Tibial nerve (tissue), 4 donors: ENCODE measurements around the gene GALNT6. TPM values are rescaled to one million over a fixed set of nuclear protein-coding genes. Genes with fewer than 3 reads are reported as not detected.

Experiments used
- DNase-seq, 2 donors: peaks; one replicate each; pipeline ENCODE4 v3.0.0-alpha.2; 2019; ENCODE audit warnings: low spot score in 2 of 2
- H3K27ac ChIP-seq, 4 donors: fragments of 200-600 bp; sonication (generic) in 3 of 4; one replicate each; pipeline ENCODE4 v1.5.1; 2017 to 2019; ENCODE audit warnings: mild to moderate bottlenecking in 1 of 4
- H3K27me3 ChIP-seq, 2 donors: fragments of 200-600 bp; sonication (generic) in 1 of 2; one replicate each; pipeline versions ENCODE4 v1.5.1 to v1.6.0; 2017 to 2019
- H3K36me3 ChIP-seq, 3 donors: fragments of 200-600 bp; sonication (generic); one replicate each; pipeline ENCODE4 v1.5.1; 2018 to 2019
- H3K4me1 ChIP-seq, 4 donors: fragments of 200-600 bp; sonication (generic) in 3 of 4; one replicate each; pipeline ENCODE4 v1.5.1; 2017 to 2019
- H3K4me3 ChIP-seq, 4 donors: fragments of 200-600 bp; sonication (generic) in 3 of 4; one replicate each; pipeline ENCODE4 v1.5.1; 2017 to 2019; ENCODE audit warnings: mild to moderate bottlenecking in 1 of 4, moderate library complexity in 1 of 4
- H3K9me3 ChIP-seq, 4 donors: fragments of 200-600 bp; sonication (generic) in 3 of 4; one replicate each; pipeline ENCODE4 v1.5.1; 2017 to 2019
- EP300 ChIP-seq, 2 donors: sonication (generic); formaldehyde crosslinking; IDR thresholded peaks; one replicate each; pipeline ENCODE4 v1.6.1; 2017; ENCODE audit warnings: antibody characterized with exemption in 2 of 2, mild to moderate bottlenecking in 1 of 2
- POLR2A ChIP-seq, 2 donors: fragments of 450-650 bp; IDR thresholded peaks; one replicate each; pipeline ENCODE4 v1.6.1; 2017; ENCODE audit warnings: antibody characterized with exemption in 2 of 2, mild to moderate bottlenecking in 2 of 2, moderate library complexity in 2 of 2
- WGBS, 2 donors: methylation state at CpG; one replicate each; pipeline ENCODE4 v1.1.5; 2018; 5-methylcytosine and 5-hydroxymethylcytosine counted together
- total RNA-seq, 4 donors: library from RNA; depleted of rRNA; stranded (reverse); fragments of >200 nt; gene quantifications; one replicate each; pipeline ENCODE4 v1.1.0, GENCODE V29; 2016
- TF ChIP-seq, protein P1 (sequence below), 5 experiments: fragments of 200-600 bp in 3 of 5; fragments of 450-650 bp in 2 of 5; sonication (generic) in 3 of 5; IDR thresholded peaks; one replicate each; pipeline ENCODE4 v1.5.1; 2016 to 2019; ENCODE audit warnings: antibody characterized with exemption in 5 of 5, mild to moderate bottlenecking in 3 of 5, moderate library complexity in 2 of 5

GALNT6 gene
- total RNA-seq, 4 donors from 2014 or later: 1.0 to 6.3 (median 4.3) TPM

DNA sequence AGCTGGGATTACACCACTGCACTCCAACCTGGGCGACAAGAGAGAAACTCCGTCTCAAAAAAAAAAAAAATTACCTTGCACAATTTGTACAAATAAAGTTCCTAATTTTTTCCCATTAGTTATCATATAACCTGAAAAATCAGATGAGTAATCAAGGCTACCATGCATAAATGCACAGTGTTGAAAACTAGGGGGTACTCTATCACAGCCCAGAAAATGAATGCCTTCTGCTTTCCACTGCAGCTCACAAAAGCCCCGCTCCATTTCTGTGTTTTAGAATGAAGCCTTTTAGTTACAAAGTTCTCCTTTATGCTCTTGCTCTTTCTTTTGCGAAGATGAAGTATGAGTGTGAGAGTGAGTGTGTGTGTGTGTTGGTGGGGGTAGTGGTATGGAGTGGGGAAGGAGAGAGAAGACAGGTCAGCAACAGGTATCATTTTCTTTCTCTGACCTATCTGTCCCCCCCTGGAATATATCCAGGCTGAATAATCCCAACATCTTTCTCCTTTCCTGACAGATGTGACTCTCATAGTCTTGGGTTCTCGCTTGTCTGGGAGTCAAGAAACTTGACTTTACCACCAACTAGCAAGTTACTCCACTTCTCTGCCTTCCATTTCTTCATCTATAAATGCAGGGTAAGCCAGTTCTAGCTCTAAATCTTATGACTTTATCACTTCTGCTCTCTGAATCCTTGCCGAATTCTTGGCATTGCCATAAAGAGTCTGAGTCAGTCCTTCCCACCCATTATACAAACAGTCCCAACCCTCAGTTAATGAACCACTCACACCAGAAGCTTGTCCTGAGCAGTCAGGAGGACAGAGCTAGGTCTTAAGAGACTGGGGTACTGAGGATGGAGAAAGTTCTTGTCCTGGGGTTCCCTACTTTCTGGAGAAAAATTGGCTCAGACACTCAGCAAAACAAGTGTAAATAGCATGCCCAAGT is 83.3 kb downstream of the GALNT6 start:
- Histone ChIP-seq H3K9me3 (no peaks in the 10 kb centered on the region), H3K27ac (no peak overlapping the region), H3K27me3 (no peaks in the 10 kb centered on the region), H3K4me3 (no peak overlapping the region), H3K4me1 (no peaks in the 10 kb centered on the region), H3K36me3 (no peaks in the 10 kb centered on the region)
- no peak for DNase-seq
- 66 to 70% methylated on average over 6 of the region's 6 CpGs for WGBS, 2 donors
- no peak for TF ChIP-seq EP300 (IDR thresholded peaks at IDR 0.05)
- no peak for TF ChIP-seq POLR2A (IDR thresholded peaks at IDR 0.05)
- TF ChIP-seq, protein P1, sequence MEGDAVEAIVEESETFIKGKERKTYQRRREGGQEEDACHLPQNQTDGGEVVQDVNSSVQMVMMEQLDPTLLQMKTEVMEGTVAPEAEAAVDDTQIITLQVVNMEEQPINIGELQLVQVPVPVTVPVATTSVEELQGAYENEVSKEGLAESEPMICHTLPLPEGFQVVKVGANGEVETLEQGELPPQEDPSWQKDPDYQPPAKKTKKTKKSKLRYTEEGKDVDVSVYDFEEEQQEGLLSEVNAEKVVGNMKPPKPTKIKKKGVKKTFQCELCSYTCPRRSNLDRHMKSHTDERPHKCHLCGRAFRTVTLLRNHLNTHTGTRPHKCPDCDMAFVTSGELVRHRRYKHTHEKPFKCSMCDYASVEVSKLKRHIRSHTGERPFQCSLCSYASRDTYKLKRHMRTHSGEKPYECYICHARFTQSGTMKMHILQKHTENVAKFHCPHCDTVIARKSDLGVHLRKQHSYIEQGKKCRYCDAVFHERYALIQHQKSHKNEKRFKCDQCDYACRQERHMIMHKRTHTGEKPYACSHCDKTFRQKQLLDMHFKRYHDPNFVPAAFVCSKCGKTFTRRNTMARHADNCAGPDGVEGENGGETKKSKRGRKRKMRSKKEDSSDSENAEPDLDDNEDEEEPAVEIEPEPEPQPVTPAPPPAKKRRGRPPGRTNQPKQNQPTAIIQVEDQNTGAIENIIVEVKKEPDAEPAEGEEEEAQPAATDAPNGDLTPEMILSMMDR (IDR thresholded peaks at IDR 0.05): no peak

DNA sequence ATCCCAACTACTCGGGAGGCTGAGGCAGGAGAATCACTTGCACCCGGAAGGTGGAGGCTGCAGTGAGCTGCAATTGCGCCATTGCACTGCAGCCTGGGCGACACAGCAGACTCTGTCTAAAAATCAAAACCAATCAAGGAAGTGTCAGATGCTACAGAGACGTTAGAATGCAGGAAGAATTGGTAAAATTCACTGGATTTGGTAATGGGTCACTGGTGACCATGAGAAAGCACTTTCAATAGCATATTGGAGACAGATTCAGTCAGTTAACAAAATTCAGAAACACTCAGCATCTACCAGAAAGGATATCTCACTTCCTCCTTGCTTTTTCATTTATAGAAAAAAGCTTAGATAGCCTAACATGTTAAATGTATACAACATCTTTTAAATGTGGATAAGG is 84.7 kb downstream of the GALNT6 start:
- Histone ChIP-seq H3K27ac (no peak overlapping the region), H3K27me3 (no peaks in the 10 kb centered on the region), H3K36me3 (no peaks in the 10 kb centered on the region), H3K4me1 (no peaks in the 10 kb centered on the region), H3K4me3 (no peak overlapping the region), H3K9me3 (no peaks in the 10 kb centered on the region)
- WGBS, 2 donors: 79 to 85% methylated on average over 5 of the region's 5 CpGs
- no peak for DNase-seq
- TF ChIP-seq EP300 (IDR thresholded peaks at IDR 0.05) (no peak), POLR2A (IDR thresholded peaks at IDR 0.05) (no peak)
- TF ChIP-seq, protein P1 (IDR thresholded peaks at IDR 0.05): no peak

Other genes starting within 250 kb of the GALNT6 start
- 10 to 100 TPM; 13.5 to 21.6 (median 19.5) TPM for gene TFCP2, start 218.3 kb downstream of the GALNT6 start, total RNA-seq
- 10 to 100 TPM; 14.4 to 27.5 (median 21.9) TPM for gene POU6F1, start 173.3 kb downstream of the GALNT6 start, total RNA-seq
- gene DAZAP2, start 152.6 kb downstream of the GALNT6 start, total RNA-seq: 100 to 1,000 TPM; 197 to 255 (median 238) TPM
- 10 to 100 TPM in 1 of 4 donors, 1 to 10 TPM in 3; 2.0 to 10.2 (median 4.4) TPM for gene SMAGP, start 121.0 kb downstream of the GALNT6 start, total RNA-seq
- 10 to 100 TPM in 1 of 4 donors, 1 to 10 TPM in 3; 2.8 to 11.1 (median 4.3) TPM for gene BIN2, start 67.2 kb downstream of the GALNT6 start, total RNA-seq
- not detected for gene CELA1, start 44.7 kb downstream of the GALNT6 start, total RNA-seq
- gene SLC4A8, start 33.4 kb upstream of the GALNT6 start, total RNA-seq: 1 to 10 TPM in 3 of 4 donors, under 1 TPM in 1; 0.59 to 5.7 (median 1.5) TPM
- 1 to 10 TPM in 1 of 4 donors, under 1 TPM in 3; 0.21 to 3.3 (median 0.50) TPM for gene SCN8A, start 199.8 kb upstream of the GALNT6 start, total RNA-seq